ENCODE data around the gene MGAM2. TPM values are rescaled to one million over a fixed set of nuclear protein-coding genes. Genes with fewer than 3 reads are reported as not detected.

MGAM2 gene
- total RNA-seq (2021) (not detected in 2 replicates), Bru-seq, nascent RNA (percentile 3 among the genes with signal in this experiment), BruChase-seq, experiment 1, labeled RNA remaining after a 2-hour chase (percentile 3 among the genes with signal in this experiment), BruChase-seq, experiment 2, labeled RNA remaining after a 6-hour chase (percentile 7 among the genes with signal in this experiment)
- long read RNA-seq: 0 reads

DNA sequence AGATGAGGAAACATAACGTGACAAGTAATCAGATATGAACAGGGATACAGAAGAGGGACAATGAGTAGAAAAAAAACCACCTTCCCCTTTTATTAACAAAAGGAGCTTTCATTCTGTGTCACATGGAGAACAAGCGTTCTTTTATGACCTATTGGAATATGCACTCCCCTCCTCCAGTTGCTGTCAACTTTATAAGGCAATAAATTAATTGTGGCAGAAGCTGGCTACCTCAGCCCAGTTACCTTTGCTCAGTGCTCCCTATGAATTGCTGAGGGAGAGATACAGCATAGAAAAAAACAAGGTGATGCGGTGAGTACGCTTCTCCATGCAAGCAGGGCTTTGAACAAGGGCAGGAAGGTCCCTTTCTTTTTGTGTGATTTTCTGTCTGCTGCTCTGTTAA lies at the start of gene MGAM2:
Gene MGAM2, plus strand, starts transcription at position 220 of the 400 bp plus-strand sequence. CDS start 5,156 bp downstream, outside the sequence.
- TF ChIP-seq, protein P1, sequence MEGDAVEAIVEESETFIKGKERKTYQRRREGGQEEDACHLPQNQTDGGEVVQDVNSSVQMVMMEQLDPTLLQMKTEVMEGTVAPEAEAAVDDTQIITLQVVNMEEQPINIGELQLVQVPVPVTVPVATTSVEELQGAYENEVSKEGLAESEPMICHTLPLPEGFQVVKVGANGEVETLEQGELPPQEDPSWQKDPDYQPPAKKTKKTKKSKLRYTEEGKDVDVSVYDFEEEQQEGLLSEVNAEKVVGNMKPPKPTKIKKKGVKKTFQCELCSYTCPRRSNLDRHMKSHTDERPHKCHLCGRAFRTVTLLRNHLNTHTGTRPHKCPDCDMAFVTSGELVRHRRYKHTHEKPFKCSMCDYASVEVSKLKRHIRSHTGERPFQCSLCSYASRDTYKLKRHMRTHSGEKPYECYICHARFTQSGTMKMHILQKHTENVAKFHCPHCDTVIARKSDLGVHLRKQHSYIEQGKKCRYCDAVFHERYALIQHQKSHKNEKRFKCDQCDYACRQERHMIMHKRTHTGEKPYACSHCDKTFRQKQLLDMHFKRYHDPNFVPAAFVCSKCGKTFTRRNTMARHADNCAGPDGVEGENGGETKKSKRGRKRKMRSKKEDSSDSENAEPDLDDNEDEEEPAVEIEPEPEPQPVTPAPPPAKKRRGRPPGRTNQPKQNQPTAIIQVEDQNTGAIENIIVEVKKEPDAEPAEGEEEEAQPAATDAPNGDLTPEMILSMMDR (conservative IDR thresholded peaks at IDR 0.05): no peak
- TF ChIP-seq EZH2 (IDR thresholded peaks at IDR 0.05; ENCODE audit: low read depth): no peak
- no peak for DNase-seq
- no peaks in the 10 kb centered on the region for H3F3A ChIP-seq (ENCODE audit: insufficient read depth, low read depth)
- ChIA-PET POLR2A (ENCODE audit: unreplicated experiment) (interaction anchor here (0.6 kb wide), 1 partner anchor 531 kb away, joined by 4 read pairs; no protein-coding TSS in a partner anchor), CTCF (no interaction called here)
- no peaks in the 10 kb centered on the region for H3K27me3 ChIP-seq (ENCODE audit: insufficient read depth, low read depth)
- H3K27ac ChIP-seq: no peak within 1 kb of the TSS
- H3K36me3 ChIP-seq (ENCODE audit: low read depth): no peaks in the 10 kb centered on the region
- H3K4me3 ChIP-seq: no peak within 1 kb of the TSS
- H3K79me2 ChIP-seq (ENCODE audit: low read depth): no peaks in the 10 kb centered on the region
- BruUV-seq (replicated peaks): no TSS peak
- no peaks in the 10 kb centered on the region for H3K9me3 ChIP-seq (ENCODE audit: insufficient read depth, low read depth)
- no peaks in the 10 kb centered on the region for H3K9me2 ChIP-seq (ENCODE audit: insufficient read depth)
- no peaks in the 10 kb centered on the region for H4K20me1 ChIP-seq (ENCODE audit: insufficient read depth)
- H3K4me1 ChIP-seq (replicated peaks; ENCODE audit: insufficient read depth): 0 out of 2 replicates have a peak, but pooled peaks cover 9% of the 10 kb centered on the region
- no peak within 1 kb of the TSS for H2AFZ ChIP-seq
- no peak within 1 kb of the TSS for H3K4me2 ChIP-seq
- intact Hi-C loops (cut with micrococcal nuclease; ENCODE audit: unreplicated experiment): no loop called here

- no peak for DNase-seq
- H4K20me1 ChIP-seq (ENCODE audit: insufficient read depth): no peaks in the 10 kb centered on the region
- H3K4me1 ChIP-seq (replicated peaks; ENCODE audit: insufficient read depth): no peaks in the 10 kb centered on the region
- H3K9me2 ChIP-seq (ENCODE audit: insufficient read depth): no peaks in the 10 kb centered on the region; the same call in 1 of the 2 replicates
- H3K4me3 ChIP-seq: no peak overlapping the region
- H3K4me2 ChIP-seq: no peak overlapping the region
- H3K79me2 ChIP-seq (ENCODE audit: low read depth): no peaks in the 10 kb centered on the region
- H3K27ac ChIP-seq: no peak overlapping the region
- peaks cover 4% of the 10 kb centered on the region; the same call in 1 of the 2 replicates for H3K27me3 ChIP-seq (ENCODE audit: insufficient read depth, low read depth)
- no peaks in the 10 kb centered on the region for H3K36me3 ChIP-seq (ENCODE audit: low read depth)
- CTCF ChIA-PET: interaction anchor here (1.1 kb wide), 1 partner anchor 87 kb away, joined by 5 read pairs; no protein-coding TSS in a partner anchor
- no peaks in the 10 kb centered on the region for H3F3A ChIP-seq (ENCODE audit: insufficient read depth, low read depth)
- POLR2A ChIA-PET (ENCODE audit: unreplicated experiment): no interaction called here
- H3K9me3 ChIP-seq (ENCODE audit: insufficient read depth, low read depth): no peaks in the 10 kb centered on the region
- H2AFZ ChIP-seq: no peak overlapping the region
- BruUV-seq (replicated peaks): no TSS peak
- intact Hi-C loops (cut with micrococcal nuclease; ENCODE audit: unreplicated experiment): no loop called here
- TF ChIP-seq EZH2 (IDR thresholded peaks at IDR 0.05; ENCODE audit: low read depth): no peak
- TF ChIP-seq, protein P1 (conservative IDR thresholded peaks at IDR 0.05): no peak
Observed at GRCh38 chr7:142063551-142064442, 47.7 kb upstream of the MGAM2 start.

DNA sequence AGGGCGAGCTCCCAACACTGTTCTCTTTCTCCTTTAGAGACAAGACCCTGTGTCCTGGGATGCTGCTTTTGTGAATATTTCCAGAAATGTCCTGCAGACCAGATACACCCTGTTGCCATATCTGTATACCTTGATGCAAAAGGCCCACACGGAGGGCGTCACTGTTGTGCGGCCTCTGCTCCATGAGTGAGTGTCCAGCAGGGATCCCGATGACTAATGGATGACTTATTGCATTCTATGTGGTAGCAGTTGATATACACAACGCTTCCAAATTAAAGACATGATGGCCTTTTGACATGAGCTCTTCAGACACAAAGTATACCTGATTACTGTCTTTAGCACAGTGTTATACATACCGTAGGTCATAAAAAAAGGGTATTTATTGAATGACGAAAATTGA lies 45.0 kb upstream of the MGAM2 start:
- intact Hi-C loops (cut with micrococcal nuclease; ENCODE audit: unreplicated experiment): no loop called here
- Histone ChIP-seq H3F3A (ENCODE audit: insufficient read depth, low read depth) (no peaks in the 10 kb centered on the region), H3K79me2 (ENCODE audit: low read depth) (no peaks in the 10 kb centered on the region), H4K20me1 (ENCODE audit: insufficient read depth) (no peaks in the 10 kb centered on the region), H3K9me3 (ENCODE audit: insufficient read depth, low read depth) (no peaks in the 10 kb centered on the region), H3K27me3 (ENCODE audit: insufficient read depth, low read depth) (peaks cover under 1% of the 10 kb centered on the region; the same call in 1 of the 2 replicates), H3K9me2 (ENCODE audit: insufficient read depth) (no peaks in the 10 kb centered on the region), H3K4me2 (no peak overlapping the region), H3K4me3 (no peak overlapping the region), H2AFZ (no peak overlapping the region), H3K4me1 (replicated peaks; ENCODE audit: insufficient read depth) (no peaks in the 10 kb centered on the region), H3K36me3 (ENCODE audit: low read depth) (no peaks in the 10 kb centered on the region), H3K27ac (no peak overlapping the region)
- BruUV-seq (replicated peaks): no TSS peak
- CTCF ChIA-PET: no interaction called here
- TF ChIP-seq EZH2 (IDR thresholded peaks at IDR 0.05; ENCODE audit: low read depth): no peak
- TF ChIP-seq, protein P1 (conservative IDR thresholded peaks at IDR 0.05): no peak
- DNase-seq: no peak
- POLR2A ChIA-PET (ENCODE audit: unreplicated experiment): no interaction called here

All from PC-9 (cell line).